Activated naive CD4-positive, alpha-beta T cell treated with anti-CD3 and anti-CD28 coated beads for 36 hours (primary cell): ENCODE results near the gene ARPC5. TPM values are rescaled to one million over a fixed set of nuclear protein-coding genes. Genes with fewer than 3 reads are reported as not detected.
A peak's percentile ranks its signal among the peaks of the same experiment; 100 is the strongest.
"Not testable (repeated sequence)": the region's sequence is repeated elsewhere in the genome, so short reads cannot be mapped to it uniquely, and the experiment has no call there.

Experiments
- CTCF ChIA-PET: fragments of 350-600 bp; sonication (Branson Sonifier 250); formaldehyde crosslinking; loops from one replicate; lab custom pipeline; 2021; ENCODE audit warnings: antibody characterized with exemption; lab: Charles Lee
- DNase-seq: peaks from one replicate; pipeline ENCODE4 v3.0.0-alpha.2; 2020
- H3K27ac Mint-ChIP-seq: one replicate; pipeline ENCODE4 v1.8.0; 2021; ENCODE audit warnings: mild to moderate bottlenecking, mixed read lengths
- H3K27me3 Mint-ChIP-seq: one replicate; pipeline ENCODE4 v1.8.0; 2021; ENCODE audit warnings: low read depth, mixed read lengths
- H3K36me3 Mint-ChIP-seq: one replicate; pipeline ENCODE4 v1.8.0; 2021; ENCODE audit warnings: low read depth, mixed read lengths
- H3K4me1 Mint-ChIP-seq: one replicate; pipeline ENCODE4 v1.8.0; 2021; ENCODE audit warnings: low read depth, mixed read lengths
- H3K4me3 Mint-ChIP-seq: one replicate; pipeline ENCODE4 v1.8.0; 2021; ENCODE audit warnings: mild to moderate bottlenecking, moderate library complexity, mixed read lengths
- H3K9me3 Mint-ChIP-seq: one replicate; pipeline ENCODE4 v1.8.0; 2021; ENCODE audit warnings: mixed read lengths
- intact Hi-C: fragments of 100-400 bp; cut with micrococcal nuclease; formaldehyde crosslinking; loops from one replicate; pipeline ENCODE4 v1.15.1; 2023
- total RNA-seq, 2 experiments: library from RNA; stranded (reverse); gene quantifications; one replicate each; pipeline ENCODE4 v1.2.3, GENCODE V29; 2021

Gene ARPC5
- total RNA-seq, 2 experiments from 2014 or later = 162 to 164 TPM

- no peak overlapping the region for H3K4me3 Mint-ChIP-seq
- H3K9me3 Mint-ChIP-seq = no peaks in the 10 kb centered on the region
- H3K36me3 Mint-ChIP-seq = peaks cover 38% of the 10 kb centered on the region
- H3K27ac Mint-ChIP-seq = peak overlapping the region; percentile 25
- intact Hi-C loops = no loop called here
- H3K4me1 Mint-ChIP-seq = peaks cover 36% of the 10 kb centered on the region
- DNase-seq = no peak
- H3K27me3 Mint-ChIP-seq = no peaks in the 10 kb centered on the region
- CTCF ChIA-PET = interaction anchor here (0.5 to 1.8 kb wide), 9 partner anchors 17 to 1123 kb away, joined by 3 to 7 read pairs (median 4); no protein-coding TSS in a partner anchor
These were observed 7.0 kb downstream of the ARPC5 start for GRCh38 chr1:183628537-183628936.

- Mint-ChIP-seq H3K36me3 (peaks cover 34% of the 10 kb centered on the region), H3K4me1 (peaks cover 36% of the 10 kb centered on the region), H3K27ac (peak overlapping the region; percentile 58)
- intact Hi-C loops, H3K27me3 Mint-ChIP-seq, H3K4me3 Mint-ChIP-seq, DNase-seq, H3K9me3 Mint-ChIP-seq: not testable (repeated sequence)
- CTCF ChIA-PET = interaction anchor here (0.6 to 1.5 kb wide), 4 partner anchors 8 to 118 kb away, joined by 3 read pairs; no protein-coding TSS in a partner anchor
These were observed 9.3 kb downstream of the ARPC5 start for GRCh38 chr1:183626236-183626635.

- no peak overlapping the region for H3K4me3 Mint-ChIP-seq
- peak overlapping the region; percentile 37 for H3K27ac Mint-ChIP-seq
- intact Hi-C loops = loop anchor here (1.0 to 2.0 kb wide), 6 partner anchors 32 to 661 kb away; partner anchors contain the start of gene NCF2
- no peaks in the 10 kb centered on the region for H3K27me3 Mint-ChIP-seq
- peak; percentile 78 for DNase-seq
- CTCF ChIA-PET = interaction anchor here (0.5 to 0.9 kb wide), 3 partner anchors 25 to 221 kb away, joined by 4 read pairs; no protein-coding TSS in a partner anchor
- no peaks in the 10 kb centered on the region for H3K9me3 Mint-ChIP-seq
- peaks cover 14% of the 10 kb centered on the region for H3K4me1 Mint-ChIP-seq
- peaks cover 13% of the 10 kb centered on the region for H3K36me3 Mint-ChIP-seq
These were observed 12.4 kb downstream of the ARPC5 start for GRCh38 chr1:183622884-183623785.

GRCh38 chr1:183622013-183622412 lies 13.6 kb downstream of the ARPC5 start:
- Mint-ChIP-seq H3K4me1 (peaks cover 9% of the 10 kb centered on the region), H3K4me3 (no peak overlapping the region), H3K36me3 (peaks cover 12% of the 10 kb centered on the region), H3K27ac (no peak overlapping the region), H3K27me3 (no peaks in the 10 kb centered on the region), H3K9me3 (no peaks in the 10 kb centered on the region)
- DNase-seq = no peak
- intact Hi-C loops = loop anchor here (2.0 kb wide), 1 partner anchor 31 kb away; the partner anchor contains the start of gene NCF2
- CTCF ChIA-PET = no interaction called here

GRCh38 chr1:183620311-183620710 lies 15.3 kb downstream of the ARPC5 start:
- H3K27me3 Mint-ChIP-seq = no peaks in the 10 kb centered on the region
- H3K4me1 Mint-ChIP-seq = peaks cover 8% of the 10 kb centered on the region
- no peak for DNase-seq
- CTCF ChIA-PET = no interaction called here
- H3K9me3 Mint-ChIP-seq = no peaks in the 10 kb centered on the region
- H3K27ac Mint-ChIP-seq = no peak overlapping the region
- H3K4me3 Mint-ChIP-seq = no peak overlapping the region
- intact Hi-C loops = no loop called here
- H3K36me3 Mint-ChIP-seq = peaks cover 9% of the 10 kb centered on the region

GRCh38 chr1:183619781-183620180 lies 15.8 kb downstream of the ARPC5 start:
- Mint-ChIP-seq H3K36me3 (peaks cover 8% of the 10 kb centered on the region), H3K27me3 (no peaks in the 10 kb centered on the region), H3K4me3 (no peak overlapping the region), H3K4me1 (peaks cover 8% of the 10 kb centered on the region), H3K27ac (no peak overlapping the region), H3K9me3 (no peaks in the 10 kb centered on the region)
- no peak for DNase-seq
- CTCF ChIA-PET = no interaction called here
- intact Hi-C loops = no loop called here

GRCh38 chr1:183618202-183618601 lies 17.4 kb downstream of the ARPC5 start:
- DNase-seq, H3K27me3 Mint-ChIP-seq, H3K9me3 Mint-ChIP-seq, intact Hi-C loops, H3K4me3 Mint-ChIP-seq, CTCF ChIA-PET, H3K36me3 Mint-ChIP-seq, H3K27ac Mint-ChIP-seq, H3K4me1 Mint-ChIP-seq: not testable (repeated sequence)

GRCh38 chr1:183612975-183613374 lies 22.6 kb downstream of the ARPC5 start:
- H3K4me1 Mint-ChIP-seq, H3K27me3 Mint-ChIP-seq, H3K36me3 Mint-ChIP-seq, DNase-seq, H3K27ac Mint-ChIP-seq, intact Hi-C loops, CTCF ChIA-PET, H3K4me3 Mint-ChIP-seq, H3K9me3 Mint-ChIP-seq: not testable (repeated sequence)

- intact Hi-C loops = no loop called here
- Mint-ChIP-seq H3K4me1 (no peaks in the 10 kb centered on the region), H3K36me3 (no peaks in the 10 kb centered on the region), H3K27ac (no peak overlapping the region), H3K4me3 (no peak overlapping the region), H3K27me3 (peaks cover 6% of the 10 kb centered on the region), H3K9me3 (no peaks in the 10 kb centered on the region)
- no peak for DNase-seq
- CTCF ChIA-PET = no interaction called here
These were observed 23.2 kb downstream of the ARPC5 start for GRCh38 chr1:183612407-183612806.

- intact Hi-C loops = no loop called here
These were observed 24.6 kb downstream of the ARPC5 start for GRCh38 chr1:183611021-183611420.

GRCh38 chr1:183609759-183610452 lies 25.7 kb downstream of the ARPC5 start:
- CTCF ChIA-PET = interaction anchor here (1.2 kb wide), 1 partner anchor 19 kb away, joined by 3 read pairs; no protein-coding TSS in a partner anchor
- Mint-ChIP-seq H3K27me3 (peaks cover 6% of the 10 kb centered on the region), H3K4me1 (no peaks in the 10 kb centered on the region), H3K4me3 (no peak overlapping the region), H3K27ac (no peak overlapping the region), H3K9me3 (no peaks in the 10 kb centered on the region), H3K36me3 (no peaks in the 10 kb centered on the region)
- intact Hi-C loops = no loop called here
- no peak for DNase-seq

More at GRCh38 chr1:183611021-183611420, 24.6 kb downstream of the ARPC5 start:
- Mint-ChIP-seq H3K4me3 (no peak overlapping the region), H3K9me3 (no peaks in the 10 kb centered on the region), H3K4me1 (no peaks in the 10 kb centered on the region), H3K27ac (no peak overlapping the region), H3K36me3 (no peaks in the 10 kb centered on the region), H3K27me3 (peaks cover 6% of the 10 kb centered on the region)
- no peak for DNase-seq
- CTCF ChIA-PET = no interaction called here

GRCh38 chr1:183609313-183609712 lies 26.3 kb downstream of the ARPC5 start:
- Mint-ChIP-seq H3K4me1 (no peaks in the 10 kb centered on the region), H3K27me3 (peaks cover 6% of the 10 kb centered on the region), H3K36me3 (no peaks in the 10 kb centered on the region), H3K9me3 (no peaks in the 10 kb centered on the region), H3K27ac (no peak overlapping the region), H3K4me3 (no peak overlapping the region)
- DNase-seq = peak; percentile 40
- CTCF ChIA-PET = interaction anchor here (1.2 kb wide), 1 partner anchor 19 kb away, joined by 3 read pairs; no protein-coding TSS in a partner anchor
- intact Hi-C loops = no loop called here
